ENCODE data around the gene DLEC1.
A peak's percentile ranks its signal among the peaks of the same experiment; 100 is the strongest.

DLEC1 gene

GRCh38 chr3:38163841-38164642 lies 125.0 kb downstream of the DLEC1 start:
- peak overlapping the region; percentile 65; the same call in 1 of the 2 replicates for H3K9ac ChIP-seq (ENCODE audit: low read depth, low read length)
- H3K36me3 ChIP-seq (ENCODE audit: insufficient read depth, low read length) = no peaks in the 10 kb centered on the region
- no peaks in the 10 kb centered on the region for H3K4me1 ChIP-seq (ENCODE audit: insufficient read depth, low read length)
- no peaks in the 10 kb centered on the region for H3K9me3 ChIP-seq (ENCODE audit: control insufficient read depth, insufficient read depth, low read length)

GRCh38 chr3:38164643-38164951 lies 125.6 kb downstream of the DLEC1 start:
- H3K9ac ChIP-seq (ENCODE audit: low read depth, low read length) = peak overlapping the region; percentile 65
- no peaks in the 10 kb centered on the region for H3K4me1 ChIP-seq (ENCODE audit: insufficient read depth, low read length)
- no peaks in the 10 kb centered on the region for H3K9me3 ChIP-seq (ENCODE audit: control insufficient read depth, insufficient read depth, low read length)
- no peaks in the 10 kb centered on the region for H3K36me3 ChIP-seq (ENCODE audit: insufficient read depth, low read length)

- no peaks in the 10 kb centered on the region for H3K4me1 ChIP-seq (ENCODE audit: insufficient read depth, low read length)
- no peaks in the 10 kb centered on the region for H3K36me3 ChIP-seq (ENCODE audit: insufficient read depth, low read length)
- H3K9ac ChIP-seq (ENCODE audit: low read depth, low read length) = peak within 1 kb of the TSS; percentile 65
- no peaks in the 10 kb centered on the region for H3K9me3 ChIP-seq (ENCODE audit: control insufficient read depth, insufficient read depth, low read length)
Measured at GRCh38 chr3:38164952-38165721, 126.1 kb downstream of the DLEC1 start, which contains the start of gene OXSR1. Gene OXSR1, plus strand, starts transcription at chr3:38165537. Its CDS starts 340 bp downstream, at chr3:38165877.

GRCh38 chr3:38165722-38166387 lies 126.8 kb downstream of the DLEC1 start:
- peak overlapping the region; percentile 65 for H3K9ac ChIP-seq (ENCODE audit: low read depth, low read length)
- no peaks in the 10 kb centered on the region for H3K4me1 ChIP-seq (ENCODE audit: insufficient read depth, low read length)
- H3K9me3 ChIP-seq (ENCODE audit: control insufficient read depth, insufficient read depth, low read length) = no peaks in the 10 kb centered on the region
- no peaks in the 10 kb centered on the region for H3K36me3 ChIP-seq (ENCODE audit: insufficient read depth, low read length)

- Histone ChIP-seq H3K9ac (ENCODE audit: low read depth, low read length) (no peak overlapping the region), H3K9me3 (ENCODE audit: control insufficient read depth, insufficient read depth, low read length) (no peaks in the 10 kb centered on the region), H3K4me1 (ENCODE audit: insufficient read depth, low read length) (no peaks in the 10 kb centered on the region), H3K36me3 (ENCODE audit: insufficient read depth, low read length) (no peaks in the 10 kb centered on the region)
Measured at GRCh38 chr3:38167591-38167990, 128.6 kb downstream of the DLEC1 start.

DNA sequence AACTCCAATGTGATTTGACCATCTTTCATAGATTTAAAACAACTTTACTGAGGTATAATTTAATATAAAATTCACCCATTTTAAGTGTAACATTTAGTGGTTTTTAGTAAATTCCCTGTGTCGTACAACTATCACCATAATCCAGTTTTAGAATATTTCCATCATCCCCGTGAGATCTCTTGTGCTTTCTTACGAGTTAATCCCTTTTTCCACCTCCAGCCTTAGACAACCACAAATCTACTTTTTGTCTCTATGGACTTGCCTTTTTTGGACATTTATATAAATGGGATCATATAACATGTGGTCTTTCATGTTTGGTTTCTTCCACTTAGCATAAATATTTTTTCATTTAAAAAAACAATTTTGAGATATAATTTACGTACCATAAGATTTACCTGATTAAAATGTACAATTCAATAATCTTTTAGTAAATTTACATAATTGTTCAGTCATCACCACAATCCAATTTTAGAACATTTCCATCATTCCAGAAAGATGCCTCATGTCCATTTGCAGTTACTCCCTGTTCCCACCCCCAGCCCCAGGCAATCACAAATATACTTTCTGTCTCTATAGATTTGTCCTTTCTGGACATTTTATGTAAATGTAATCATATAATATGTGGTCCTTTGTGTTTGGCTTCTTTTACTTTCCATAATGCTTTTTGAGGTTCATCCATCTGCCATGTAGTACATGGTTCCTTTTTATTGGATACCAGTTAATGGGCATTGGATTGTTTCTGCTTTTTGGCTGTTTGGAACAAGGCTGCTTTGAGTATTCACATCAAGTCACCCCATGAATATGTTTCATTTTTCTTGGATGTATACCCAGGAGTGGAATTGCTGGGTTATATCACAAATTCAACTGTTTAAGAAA lies 129.4 kb downstream of the DLEC1 start:
- no peak overlapping the region for H3K9ac ChIP-seq (ENCODE audit: low read depth, low read length)
- H3K9me3 ChIP-seq (ENCODE audit: control insufficient read depth, insufficient read depth, low read length) = no peaks in the 10 kb centered on the region
- no peaks in the 10 kb centered on the region for H3K36me3 ChIP-seq (ENCODE audit: insufficient read depth, low read length)
- H3K4me1 ChIP-seq (ENCODE audit: insufficient read depth, low read length) = peaks cover 1% of the 10 kb centered on the region; the same call in 1 of the 2 replicates

DNA sequence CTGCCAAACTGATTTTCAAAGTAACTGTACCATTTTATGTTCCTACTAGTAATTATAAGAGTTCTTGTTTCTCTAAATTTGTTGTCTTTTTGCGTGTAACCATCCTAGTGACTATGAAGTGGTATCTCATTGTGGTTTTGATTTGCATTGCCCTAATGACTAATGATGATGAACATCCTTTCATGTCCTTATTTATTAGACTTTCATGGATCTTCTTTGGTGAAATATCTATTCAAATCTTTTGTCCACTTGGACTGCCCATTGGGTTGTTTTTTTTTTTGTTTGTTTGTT lies 130.0 kb downstream of the DLEC1 start:
- no peaks in the 10 kb centered on the region for H3K9me3 ChIP-seq (ENCODE audit: control insufficient read depth, insufficient read depth, low read length)
- no peak overlapping the region for H3K9ac ChIP-seq (ENCODE audit: low read depth, low read length)
- no peaks in the 10 kb centered on the region for H3K36me3 ChIP-seq (ENCODE audit: insufficient read depth, low read length)
- peaks cover 7% of the 10 kb centered on the region; the same call in 1 of the 2 replicates for H3K4me1 ChIP-seq (ENCODE audit: insufficient read depth, low read length)

DNA sequence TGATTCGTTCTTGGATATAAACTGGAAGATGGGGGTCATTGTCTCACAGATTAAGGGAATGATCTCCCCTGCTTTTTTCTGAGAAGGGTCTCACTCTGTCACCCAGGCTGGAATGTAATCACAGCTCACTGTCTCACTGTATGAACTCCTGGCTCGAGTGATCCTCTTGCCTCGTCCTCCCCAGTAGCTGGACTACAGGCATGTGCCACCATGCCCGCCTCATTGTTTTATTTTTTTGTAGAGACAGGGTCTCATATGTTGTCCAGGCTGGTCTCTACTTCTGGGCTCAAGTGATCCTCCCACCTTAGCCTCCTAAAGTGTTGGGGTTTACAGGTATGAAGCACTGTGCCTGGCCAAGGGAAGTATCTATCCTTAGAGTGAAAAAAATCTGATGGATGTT lies 131.7 kb downstream of the DLEC1 start:
- H3K4me1 ChIP-seq (ENCODE audit: insufficient read depth, low read length) = peaks cover 11% of the 10 kb centered on the region
- no peak overlapping the region for H3K9ac ChIP-seq (ENCODE audit: low read depth, low read length)
- H3K36me3 ChIP-seq (ENCODE audit: insufficient read depth, low read length) = no peaks in the 10 kb centered on the region
- no peaks in the 10 kb centered on the region for H3K9me3 ChIP-seq (ENCODE audit: control insufficient read depth, insufficient read depth, low read length)

DNA sequence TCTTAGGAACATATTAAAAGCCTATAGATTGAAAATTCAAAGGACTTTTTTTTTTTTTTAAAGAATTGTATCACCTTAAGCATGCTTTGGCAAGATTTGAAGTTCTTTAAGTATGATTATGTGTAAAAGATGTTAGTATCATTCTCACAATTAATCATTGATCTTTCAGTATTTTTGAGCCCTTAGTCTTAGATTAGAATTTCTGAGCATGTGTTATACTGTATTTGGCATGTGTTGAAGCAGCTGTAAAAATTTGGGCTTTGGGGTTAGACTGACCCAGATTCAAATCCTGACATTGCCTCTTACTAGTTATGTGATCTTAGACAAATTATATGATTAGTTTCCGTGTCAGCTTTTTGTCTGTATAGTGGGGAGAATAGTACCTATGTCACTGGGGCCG lies 132.6 kb downstream of the DLEC1 start:
- no peak overlapping the region for H3K9ac ChIP-seq (ENCODE audit: low read depth, low read length)
- no peaks in the 10 kb centered on the region for H3K9me3 ChIP-seq (ENCODE audit: control insufficient read depth, insufficient read depth, low read length)
- H3K36me3 ChIP-seq (ENCODE audit: insufficient read depth, low read length) = no peaks in the 10 kb centered on the region
- peaks cover 11% of the 10 kb centered on the region for H3K4me1 ChIP-seq (ENCODE audit: insufficient read depth, low read length)
